Measurements from ENCODE around the gene C1QTNF5.

C1QTNF5 gene

DNA sequence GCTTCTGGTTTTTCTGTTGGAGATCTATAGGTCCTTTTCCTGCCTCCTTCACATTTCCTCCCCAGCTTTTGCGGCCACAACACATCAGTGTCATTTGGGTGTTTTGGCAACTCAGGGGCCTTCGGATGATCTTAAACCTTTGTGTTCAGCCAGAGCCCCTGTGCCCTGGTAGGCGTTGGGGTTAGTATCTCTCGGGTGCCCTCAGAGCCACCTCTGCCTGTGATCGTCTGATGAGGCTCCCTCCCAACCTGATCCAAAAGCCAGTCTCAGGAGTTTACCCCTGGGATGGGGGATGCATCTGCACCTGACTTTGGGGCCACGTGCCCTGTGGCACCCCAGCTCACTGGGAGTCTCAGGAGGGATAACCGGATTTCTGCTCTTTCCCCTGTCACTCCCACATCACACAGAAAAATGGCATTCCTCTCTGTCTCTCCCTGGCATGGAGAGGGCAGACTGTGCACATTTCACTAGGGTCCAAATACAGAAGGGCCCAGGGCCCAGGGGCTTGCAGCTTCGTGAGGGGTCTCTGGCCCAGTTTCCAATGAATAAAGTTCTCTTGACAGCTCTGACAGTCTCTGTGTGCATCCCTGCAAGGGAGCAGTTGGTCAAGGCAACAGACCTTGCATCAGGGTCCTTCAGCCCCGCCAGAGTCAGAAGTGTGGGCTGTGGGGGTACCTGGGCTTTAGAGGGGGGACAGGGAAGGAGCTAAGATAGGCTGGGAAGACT, 3.8 kb downstream of the C1QTNF5 start:
- no peak for DNase-seq

GRCh38 chr11:119335655-119336543, 4.8 kb downstream of the C1QTNF5 start:
- no peak for DNase-seq

DNA sequence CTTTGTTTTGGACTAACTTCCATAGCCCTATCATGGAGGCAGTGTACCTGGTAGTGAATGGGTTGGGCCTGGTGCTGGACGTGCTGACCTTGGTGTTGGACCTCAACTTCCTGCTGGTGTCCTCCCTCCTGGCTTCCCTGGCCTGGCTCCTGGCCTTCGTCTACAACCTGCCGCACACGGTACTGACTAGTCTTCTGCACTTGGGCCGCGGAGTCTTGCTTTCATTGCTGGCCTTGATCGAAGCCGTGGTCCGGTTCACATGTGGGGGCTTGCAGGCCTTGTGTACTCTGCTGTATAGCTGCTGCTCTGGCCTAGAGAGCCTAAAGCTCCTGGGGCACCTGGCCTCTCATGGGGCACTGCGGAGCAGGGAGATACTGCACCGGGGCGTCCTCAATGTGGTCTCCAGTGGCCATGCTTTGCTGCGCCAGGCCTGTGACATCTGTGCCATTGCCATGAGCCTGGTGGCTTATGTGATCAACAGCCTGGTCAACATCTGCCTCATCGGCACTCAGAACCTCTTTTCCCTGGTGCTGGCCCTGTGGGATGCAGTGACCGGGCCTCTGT, 5.5 kb downstream of the C1QTNF5 start:
- DNase-seq = no peak

GRCh38 chr11:119334174-119334930, 6.3 kb downstream of the C1QTNF5 start, which contains the start of gene RNF26:
TSS of gene RNF26 (plus strand) at chr11:119334527. CDS start at chr11:119335123, 596 bp downstream.
- DNase-seq = peak; percentile 95

DNA sequence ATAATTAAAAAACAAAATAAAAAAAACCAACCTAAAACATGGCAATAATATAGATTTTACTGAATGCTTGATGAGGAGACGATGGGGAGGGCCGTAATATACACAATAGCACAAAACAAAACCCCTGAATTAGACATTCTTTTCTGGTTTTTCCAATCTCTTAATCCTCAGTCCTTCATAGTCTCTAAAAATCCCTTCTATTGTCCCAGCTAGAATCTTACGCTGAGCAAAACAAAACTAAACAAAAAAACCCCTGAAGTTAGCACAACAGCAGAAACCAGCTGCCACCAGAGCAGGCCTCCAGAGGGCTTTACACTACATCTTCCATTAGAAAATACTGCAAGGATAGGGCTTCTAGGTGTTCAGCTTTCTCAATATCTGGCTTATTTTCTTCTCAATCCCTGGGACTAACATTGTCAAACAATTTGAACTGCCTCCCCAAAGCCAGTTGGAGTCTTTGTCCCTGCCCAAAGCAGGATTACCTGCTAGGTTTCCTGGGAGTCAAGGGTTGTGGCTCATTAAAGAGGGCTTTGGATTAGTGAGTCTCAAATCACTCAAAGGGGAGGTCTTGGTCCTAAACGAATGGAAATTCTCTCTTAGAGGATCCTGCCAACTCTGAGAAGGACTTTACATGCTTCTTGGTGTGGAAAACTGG, 8.4 kb downstream of the C1QTNF5 start:
- no peak for DNase-seq

GRCh38 chr11:119330237-119330636, 10.4 kb downstream of the C1QTNF5 start:
- DNase-seq = no peak

DNA sequence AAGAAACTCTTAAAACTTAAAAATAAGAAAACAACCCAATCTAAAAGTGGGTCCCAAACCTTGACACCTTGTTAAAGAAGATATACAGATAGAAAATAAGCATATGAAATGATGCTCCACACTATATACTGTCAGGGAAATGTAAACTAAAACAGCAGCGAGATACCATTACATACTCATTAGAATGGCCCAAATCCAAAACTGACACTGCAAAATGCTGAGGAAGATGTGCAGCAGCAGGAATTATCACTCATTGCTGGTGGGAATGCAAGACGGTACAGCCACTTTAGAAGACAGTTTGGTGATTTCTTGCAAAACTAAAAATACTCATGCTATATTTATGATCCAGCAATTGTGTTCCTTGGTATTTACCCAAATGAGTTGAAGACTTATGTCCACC, 11.4 kb downstream of the C1QTNF5 start:
- DNase-seq = no peak

- no peak for DNase-seq
These were observed 16.5 kb downstream of the C1QTNF5 start for GRCh38 chr11:119324189-119324588.

DNA sequence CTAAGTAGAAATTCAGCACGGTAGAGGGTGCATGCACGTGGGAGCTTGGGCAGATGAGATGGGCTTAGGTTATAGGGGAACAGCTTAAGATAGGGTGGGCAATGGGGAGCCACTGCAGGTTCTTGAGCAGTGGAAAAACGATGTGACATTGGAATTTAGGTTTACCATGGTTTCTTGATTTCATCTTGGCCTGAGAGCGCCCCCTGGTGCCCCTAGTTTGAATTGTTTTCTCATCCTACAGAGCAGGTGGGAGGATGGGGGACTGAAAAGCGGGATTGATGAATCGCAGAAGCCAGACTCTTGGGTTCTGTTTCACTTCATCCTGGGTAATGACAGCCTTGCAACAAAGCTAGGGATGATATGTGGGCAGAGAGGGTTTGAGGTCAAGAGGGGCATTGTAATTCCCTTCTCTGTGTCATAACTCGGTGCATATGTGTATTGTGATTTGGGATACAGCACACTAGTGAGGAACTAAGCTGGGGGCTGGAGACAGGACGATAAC, 17.1 kb downstream of the C1QTNF5 start:
- peak; percentile 45 for DNase-seq

DNA sequence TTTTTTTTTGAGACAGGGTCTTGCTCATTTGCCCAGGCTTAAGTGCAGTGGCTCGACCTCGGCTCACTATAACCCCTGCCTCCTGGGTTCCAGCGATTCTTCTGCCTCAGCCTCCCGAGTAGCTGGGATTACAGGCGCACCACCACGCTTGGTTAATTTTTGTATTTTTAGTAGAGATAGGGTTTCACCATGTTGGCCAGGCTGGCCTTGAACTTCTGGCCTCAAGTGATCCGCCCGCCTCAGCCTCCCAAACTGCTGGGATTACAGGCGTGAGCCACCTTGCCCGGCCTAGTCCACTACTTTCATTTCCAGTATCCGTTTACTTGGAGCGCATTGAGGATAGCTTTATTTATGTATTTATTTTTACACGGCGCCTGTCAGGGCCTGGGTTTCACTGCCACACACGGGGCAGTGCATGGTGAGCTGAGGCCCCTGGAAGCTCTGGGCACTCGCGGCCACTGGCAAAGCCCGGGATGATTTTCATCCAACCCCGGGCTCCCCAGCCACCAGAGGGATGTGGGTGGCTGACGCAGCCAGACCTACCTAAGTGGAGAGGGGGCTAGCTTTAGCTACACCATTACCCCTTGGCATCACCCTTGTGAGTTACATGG, 17.7 kb downstream of the C1QTNF5 start:
- DNase-seq = no peak

GRCh38 chr11:119322360-119322739, 18.3 kb downstream of the C1QTNF5 start:
- DNase-seq = no peak

DNA sequence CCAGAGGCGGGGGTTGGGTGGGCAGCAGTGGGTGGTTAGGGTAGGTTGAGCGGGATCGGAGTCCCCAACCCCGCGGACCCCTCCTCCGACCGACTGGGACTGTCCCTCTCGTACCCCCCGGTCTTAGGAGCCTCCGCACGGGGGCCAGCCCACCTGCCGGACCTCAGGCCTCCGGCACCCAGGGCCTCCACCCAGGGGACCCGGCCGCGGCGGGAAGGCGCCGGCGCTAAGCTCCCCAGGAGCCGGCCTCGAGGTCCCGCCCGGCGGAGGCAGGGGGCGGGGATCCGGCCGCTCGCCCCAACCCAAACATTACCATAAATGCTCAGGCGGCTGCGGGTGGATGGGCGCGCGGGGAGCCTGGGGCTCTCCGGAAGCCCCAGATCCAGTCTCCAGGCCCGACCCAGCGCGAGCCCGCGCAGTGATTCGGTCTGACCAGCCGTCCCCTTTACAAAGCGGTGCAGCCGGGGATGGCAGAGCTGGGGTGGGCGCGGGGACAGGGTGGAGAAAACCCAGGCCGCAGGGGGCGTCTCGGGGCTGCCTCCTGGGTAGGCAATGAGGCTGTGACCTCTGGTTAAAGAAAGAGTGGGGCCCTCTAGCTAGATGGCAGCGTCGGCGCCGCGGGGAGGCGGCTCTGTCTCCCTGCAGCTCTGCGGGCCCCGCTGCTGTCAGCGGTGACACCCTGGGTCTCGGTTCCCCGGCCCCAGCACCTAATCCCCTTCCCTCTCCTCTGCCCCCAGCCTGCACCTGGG, 19.7 kb downstream of the C1QTNF5 start:
- no peak for DNase-seq

DNA sequence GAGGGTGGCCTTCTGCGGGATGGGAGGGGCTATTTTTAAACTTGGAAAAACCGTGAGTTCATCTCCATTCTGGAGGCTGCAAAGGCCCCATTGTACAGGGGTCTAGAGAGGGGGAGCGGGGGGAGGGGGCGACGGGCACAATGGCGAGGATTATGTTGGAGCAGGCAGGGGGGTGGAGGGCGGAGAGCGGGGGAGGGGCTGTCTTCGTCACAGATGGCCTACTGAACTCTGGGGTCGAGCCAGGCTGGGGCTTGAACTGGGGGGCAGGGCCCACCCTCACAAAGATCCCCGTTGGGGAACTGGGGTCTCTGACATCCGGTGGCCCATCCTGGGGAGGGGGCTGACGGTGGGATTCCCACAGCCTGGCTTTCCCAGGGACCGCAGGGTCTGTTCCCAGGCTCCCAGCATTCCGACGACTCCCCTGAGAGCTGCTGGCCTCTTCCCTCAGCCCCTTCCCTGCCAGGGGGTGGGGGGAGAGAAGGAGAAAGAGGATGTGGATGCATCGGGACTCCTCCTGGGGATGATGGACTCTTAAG, 20.4 kb downstream of the C1QTNF5 start:
- no peak for DNase-seq

GRCh38 chr11:119319700-119320239, 20.9 kb downstream of the C1QTNF5 start:
- no peak for DNase-seq

DNA sequence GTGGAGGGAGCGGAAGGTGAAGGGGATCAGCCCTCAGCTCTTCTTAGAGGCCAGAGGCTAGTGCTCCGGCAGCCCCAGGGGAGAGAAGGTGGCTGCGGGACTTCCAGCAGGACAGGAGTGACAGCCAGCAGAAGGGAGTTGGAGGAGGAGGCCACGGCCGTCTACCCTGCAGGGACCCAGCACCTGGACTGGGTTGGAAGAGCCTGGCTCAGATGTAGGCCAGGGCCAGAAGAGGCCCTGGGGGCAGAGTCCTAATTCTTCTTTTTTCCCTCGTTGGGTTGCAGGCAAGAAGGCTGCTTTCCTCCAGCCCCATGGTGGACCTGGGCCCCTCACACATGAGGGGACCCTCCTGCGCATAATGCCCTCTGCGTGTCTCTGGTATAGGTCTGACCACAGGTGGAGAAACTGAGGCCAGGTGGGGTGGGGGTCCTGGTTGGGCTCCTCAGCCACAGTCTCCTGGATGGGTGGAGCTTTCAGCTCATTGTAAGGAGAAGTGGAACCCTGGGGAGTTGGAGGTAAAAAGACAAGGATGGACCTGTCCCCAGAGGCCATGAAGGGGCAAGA, 21.5 kb downstream of the C1QTNF5 start:
- no peak for DNase-seq

DNA sequence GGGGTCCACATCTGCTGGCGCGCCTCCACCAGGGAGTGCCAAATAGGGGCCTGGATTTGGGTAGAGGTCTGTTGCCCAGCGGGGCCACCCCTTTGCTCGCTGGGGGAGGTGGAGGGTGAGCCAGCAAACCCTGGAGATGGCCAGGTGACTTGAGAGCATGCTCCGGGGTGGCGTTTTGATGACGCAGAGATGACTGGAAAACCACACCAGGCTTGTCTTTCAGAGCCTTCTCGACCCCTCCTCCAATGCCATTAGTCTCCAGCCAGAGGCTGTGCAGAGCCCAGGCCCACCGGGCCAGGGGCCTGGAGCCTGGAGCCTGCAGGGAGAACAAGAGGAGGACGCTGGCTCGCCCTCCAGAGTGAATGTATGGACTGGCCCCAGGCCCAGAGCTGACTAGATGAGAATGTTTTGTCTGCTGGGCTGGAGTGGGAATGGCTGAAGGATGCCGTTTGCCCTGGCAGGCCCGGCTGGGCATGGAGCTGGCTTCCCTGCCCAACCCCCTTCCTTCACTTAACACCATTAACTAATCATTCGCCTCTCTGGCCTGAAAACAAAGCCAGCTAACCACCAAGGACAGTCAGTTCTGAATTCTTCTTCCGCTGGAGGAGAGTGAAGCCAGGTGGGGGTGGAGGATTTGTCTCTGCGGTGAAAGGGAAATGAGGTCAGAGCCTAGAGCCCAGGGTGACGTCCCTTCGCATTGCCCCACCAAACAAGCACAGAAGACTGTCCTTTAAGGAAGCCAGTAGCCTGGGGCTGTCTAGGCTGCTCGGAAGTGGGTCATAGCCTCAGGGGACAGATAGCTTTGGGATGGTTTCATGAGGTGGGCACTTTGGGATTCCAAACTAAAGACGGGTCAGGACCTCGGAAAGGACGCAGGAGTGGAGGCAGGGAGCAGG, 22.2 kb downstream of the C1QTNF5 start:
- no peak for DNase-seq

DNA sequence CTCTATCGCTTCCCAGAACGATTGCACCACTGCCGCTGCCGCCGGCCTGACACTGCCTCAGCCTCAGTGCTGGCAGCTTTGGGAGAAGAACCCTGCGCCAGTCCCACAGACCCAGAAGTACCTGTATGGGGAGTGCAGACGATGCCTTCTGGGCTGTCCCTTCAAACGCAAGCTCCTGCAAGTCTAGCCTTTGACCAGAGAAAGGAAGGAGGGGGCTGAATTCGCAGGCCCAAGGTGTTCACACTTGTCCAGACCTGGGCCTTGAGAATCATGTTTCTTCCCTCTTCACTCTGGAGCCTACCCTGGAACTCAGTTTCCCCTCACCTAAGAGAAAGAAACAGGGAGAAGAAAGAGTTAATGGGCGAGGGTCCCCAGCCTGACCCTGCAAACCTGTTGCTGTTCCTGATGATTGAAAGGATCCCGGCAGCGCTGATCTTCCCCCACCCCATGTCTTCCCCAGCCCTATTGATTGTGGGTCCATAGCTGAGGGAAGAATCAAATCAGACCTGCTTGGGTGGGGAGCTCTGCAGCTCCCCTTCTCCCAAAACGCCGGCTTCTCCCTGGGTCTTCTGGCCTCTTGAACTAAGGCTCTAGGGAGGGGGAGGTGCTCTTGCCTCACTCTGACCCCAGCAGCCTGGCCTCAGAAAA, 23.0 kb downstream of the C1QTNF5 start:
- DNase-seq = no peak
